HG03469 (cell line): Measurements from ENCODE around the gene WDFY4.

Source experiments
- ATAC-seq: cut with Tn5 transposase; IDR thresholded peaks from one replicate; pipeline ENCODE4 v1.9.1; 2021; ENCODE audit warnings: mild to moderate bottlenecking, moderate library complexity, moderate number of reproducible peaks; ENCODE audit not compliant: unreplicated experiment

The WDFY4 gene

DNA sequence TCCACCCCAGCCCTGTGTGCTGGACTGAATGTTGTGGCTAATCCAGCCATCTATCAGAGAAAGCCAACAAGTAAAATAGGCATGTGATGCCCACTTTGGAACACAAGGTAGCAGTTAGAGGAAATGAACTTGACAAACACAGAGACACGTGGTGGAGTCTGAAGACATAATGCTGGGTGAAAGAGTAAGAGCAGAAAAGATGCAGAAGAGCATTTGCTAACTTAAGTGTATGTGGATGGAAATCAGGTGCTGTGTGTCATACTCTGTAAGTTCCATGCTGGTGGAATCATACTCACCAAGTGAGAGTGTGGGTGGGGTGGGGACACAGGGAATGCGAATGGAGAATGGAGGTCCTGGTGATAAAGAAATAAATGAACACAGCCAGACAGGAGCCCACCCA is 22.8 kb downstream of the WDFY4 start:
- ATAC-seq: no peak

DNA sequence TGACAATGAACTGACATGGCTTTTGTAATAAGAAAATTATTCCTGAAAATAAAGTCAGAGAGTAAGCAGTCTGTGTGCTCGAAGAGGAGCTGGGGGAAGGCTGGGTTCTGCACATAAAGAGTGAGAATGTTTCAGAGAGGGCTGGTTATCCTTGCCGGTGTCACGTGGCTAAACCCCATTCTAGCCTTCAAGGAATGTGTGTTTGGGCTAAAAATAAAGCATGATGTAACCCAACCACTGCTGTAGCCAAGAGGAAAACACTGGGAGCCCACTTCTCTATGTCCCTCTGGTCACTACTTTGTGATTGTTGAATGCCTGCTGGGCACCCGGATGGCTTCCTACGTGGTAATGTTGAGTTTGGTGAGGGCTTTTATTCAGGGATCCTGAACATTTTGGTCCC is 23.5 kb downstream of the WDFY4 start:
- ATAC-seq: no peak

DNA sequence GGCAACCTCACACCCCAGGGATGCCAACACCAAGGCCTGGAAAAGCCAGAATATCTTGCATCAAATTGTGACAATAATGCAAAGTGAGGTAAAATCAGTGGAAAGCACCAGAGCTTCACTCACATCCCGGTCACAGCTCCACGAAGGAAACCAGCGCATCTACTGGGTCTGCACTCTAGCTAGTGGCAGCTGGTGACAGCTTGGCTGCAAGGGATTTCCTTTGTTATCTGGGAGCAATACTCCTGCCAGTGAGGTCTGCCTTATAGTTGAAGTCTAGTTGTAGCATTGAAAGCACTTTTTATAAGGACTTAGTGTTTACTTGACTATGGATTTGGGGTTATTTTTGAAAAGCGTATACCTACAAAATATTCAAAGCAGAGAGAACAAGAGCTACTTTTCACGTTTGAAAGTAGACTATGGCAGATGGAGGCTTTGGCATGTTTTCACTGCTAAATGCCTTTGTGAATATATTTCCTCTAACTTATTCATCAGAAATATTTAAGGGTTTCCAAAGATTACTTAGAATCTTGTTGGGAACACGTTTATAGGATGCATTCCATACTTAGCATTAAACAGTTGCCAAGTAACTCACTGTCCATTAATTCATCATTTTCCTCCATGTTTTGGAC is 26.1 kb downstream of the WDFY4 start:
- ATAC-seq: no peak

DNA sequence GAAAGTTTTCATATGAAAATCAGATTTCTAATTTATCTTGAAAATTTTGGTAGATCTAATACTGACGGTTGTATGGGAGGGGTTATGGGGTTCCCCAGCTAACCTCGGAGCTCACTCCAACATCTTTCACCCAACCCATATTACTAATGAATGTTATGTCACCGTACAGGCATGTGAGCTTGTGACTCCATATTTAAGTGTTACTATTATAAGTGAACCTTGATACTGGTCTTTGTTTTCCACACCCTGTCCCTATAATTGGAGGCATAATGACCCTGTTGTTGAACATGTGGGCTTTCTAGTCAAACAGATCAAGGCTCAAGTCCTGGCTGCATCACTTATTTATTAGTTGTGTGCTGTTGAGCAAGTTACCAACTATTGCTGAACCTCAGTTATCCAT is 27.2 kb downstream of the WDFY4 start:
- no peak for ATAC-seq

DNA sequence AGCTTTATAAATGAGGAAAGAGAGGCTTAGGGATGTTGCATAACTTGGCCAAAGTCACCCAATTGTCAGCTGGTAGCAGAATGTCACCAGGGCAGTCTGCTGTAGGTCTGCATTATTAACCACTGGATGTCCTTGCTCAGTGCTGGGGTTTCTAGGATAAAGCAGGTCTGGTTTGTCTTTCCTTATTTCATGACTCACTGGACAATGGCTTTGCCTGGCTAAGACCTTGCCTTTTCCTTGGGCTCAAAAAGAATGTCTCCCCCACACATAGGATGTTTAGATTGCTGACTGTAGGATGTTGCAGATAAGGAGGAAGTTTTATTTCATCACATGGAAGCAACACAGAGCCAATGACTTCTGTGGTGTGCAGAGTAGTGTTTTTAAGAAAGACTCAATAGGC is 29.4 kb downstream of the WDFY4 start:
- ATAC-seq: no peak

DNA sequence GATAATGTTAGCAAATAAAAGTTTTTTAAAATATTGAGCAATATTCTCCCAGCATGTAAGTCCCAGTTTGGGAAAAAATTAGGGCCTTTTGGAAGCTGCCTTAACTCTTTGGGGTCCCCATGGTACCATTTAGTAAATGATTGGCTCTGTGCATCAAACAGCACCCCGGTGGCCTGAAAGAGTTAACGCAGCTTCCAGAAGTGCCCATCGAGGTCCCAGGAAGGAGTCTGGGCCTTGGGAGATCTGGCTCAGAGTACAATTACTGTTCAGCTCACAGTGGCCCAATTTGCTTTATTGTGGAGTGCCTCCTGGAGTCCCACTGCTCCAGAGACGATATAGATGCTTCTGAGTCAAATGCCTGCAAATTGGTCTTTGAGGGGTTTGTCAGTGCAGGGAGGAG is 31.7 kb downstream of the WDFY4 start:
- ATAC-seq: no peak

DNA sequence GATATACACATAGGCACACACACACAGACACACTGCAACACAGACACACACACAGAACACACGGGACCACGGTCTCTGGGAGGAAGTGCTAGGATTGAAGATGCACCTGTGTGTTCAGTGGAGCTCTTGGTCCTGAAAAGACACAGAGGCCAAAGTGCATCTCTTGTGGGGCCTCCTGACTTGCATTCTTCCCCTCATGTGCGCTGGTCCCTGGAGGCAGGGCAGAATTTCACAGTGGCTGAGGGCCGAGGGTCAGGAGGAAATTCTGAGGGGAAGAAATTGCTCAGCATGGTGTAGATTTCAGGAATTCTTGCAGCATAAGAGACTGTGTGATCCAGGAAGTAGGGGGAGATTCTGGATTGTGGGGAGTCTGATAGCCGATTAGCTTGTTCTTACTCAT is 35.9 kb downstream of the WDFY4 start:
- no peak for ATAC-seq

DNA sequence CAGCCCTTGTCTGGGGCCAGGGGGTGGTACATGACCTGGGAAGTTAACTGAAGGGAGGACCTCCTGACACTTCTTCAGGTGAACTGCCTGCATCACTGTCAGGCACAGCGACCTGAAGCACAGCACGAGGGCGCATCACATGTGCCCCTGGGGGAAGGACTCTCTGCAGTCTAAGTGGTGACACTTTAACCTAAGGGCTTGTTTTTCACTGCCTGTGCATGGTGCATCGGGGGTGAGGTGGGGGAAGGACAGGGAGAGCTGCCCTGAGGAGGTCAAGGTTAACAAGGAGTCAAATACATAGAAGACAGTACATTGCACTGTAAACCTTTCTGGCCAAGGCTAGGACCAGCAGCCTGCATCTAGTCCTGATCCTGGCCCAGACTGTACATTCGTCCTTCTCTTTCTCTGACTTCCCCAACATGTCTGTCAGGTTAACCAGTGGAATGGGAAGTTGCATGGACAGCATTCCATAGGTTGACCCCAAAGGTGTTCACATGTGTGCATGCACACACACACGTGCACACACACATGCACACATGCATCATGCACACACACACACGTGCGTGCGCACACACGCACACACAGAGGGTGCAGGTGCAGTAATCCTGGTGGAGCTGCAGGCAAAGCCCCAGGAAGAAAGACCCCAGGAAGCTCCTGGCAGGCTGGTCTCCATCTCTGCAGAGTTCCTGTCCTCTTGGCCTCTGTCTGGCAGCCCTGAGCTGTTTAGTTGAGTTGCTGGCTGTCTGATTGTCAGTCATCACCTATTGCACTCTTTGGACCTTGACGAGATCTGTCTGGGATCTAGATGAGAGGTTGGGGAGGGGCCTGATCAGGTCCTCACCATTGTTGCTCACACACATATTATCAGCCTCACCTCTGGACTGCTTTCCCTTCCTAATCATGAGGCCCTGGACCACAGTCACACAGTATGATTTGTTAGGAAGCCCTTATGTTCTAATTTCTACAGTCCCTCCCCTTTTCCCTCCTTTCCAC is 37.8 kb downstream of the WDFY4 start:
- ATAC-seq: no peak

DNA sequence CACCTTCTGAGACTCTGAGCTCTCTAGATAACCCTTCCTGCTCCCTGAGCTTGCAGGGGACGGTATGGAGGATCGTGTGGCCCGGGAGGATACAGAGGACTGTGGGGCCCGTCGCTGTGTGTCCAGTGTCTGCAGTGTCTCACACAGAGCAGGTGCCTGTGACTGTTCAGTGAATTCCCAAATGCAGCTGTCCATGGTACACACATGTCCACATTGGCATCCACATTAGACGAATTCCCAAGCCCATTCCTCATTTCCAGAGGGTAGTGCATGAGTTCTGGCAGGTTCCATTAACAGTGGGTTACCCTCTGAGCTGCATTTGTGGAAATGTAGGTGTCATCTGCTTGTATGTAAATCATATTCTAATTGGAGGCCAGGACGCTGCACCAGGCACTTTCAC is 39.5 kb downstream of the WDFY4 start:
- ATAC-seq: no peak

DNA sequence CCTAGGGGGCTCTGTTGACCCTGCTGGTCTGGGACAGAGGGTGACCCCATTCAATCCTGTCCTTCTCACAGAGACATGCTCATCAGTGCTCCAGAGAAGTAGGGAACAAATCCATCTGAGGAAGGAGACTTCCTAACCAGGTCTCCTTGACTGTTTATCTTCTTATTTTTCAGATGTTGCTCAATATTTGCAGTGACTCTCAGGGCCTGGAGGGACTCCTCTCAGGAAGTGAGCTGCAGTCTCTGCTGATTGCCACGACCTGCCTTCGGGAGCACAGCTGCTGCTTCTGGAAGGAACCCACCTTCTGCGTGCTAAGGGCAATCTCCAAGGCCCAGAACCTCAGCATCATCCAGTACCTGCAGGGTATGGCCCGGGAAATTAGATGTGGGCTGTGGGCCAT is 41.0 kb downstream of the WDFY4 start:
- ATAC-seq: no peak

DNA sequence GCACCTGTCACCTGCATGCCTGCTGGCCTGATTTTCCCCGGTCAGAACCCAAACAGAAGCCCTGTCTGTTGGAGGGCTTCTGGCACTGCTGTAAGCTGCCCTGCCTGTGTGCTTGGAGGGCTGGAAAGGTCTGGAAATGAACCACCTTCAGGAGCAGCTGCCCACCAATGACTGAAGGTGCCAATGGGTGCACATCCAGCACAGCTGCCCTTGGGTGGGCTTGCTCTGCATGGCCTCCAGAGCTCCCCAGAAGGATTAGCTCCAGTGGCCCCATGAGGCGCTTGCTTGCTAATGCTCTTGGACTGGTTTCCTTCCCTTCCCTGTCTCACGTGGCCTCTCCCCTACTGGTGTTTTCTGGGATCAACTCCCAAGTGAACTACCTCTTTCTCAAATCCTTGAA is 43.2 kb downstream of the WDFY4 start:
- ATAC-seq: no peak

DNA sequence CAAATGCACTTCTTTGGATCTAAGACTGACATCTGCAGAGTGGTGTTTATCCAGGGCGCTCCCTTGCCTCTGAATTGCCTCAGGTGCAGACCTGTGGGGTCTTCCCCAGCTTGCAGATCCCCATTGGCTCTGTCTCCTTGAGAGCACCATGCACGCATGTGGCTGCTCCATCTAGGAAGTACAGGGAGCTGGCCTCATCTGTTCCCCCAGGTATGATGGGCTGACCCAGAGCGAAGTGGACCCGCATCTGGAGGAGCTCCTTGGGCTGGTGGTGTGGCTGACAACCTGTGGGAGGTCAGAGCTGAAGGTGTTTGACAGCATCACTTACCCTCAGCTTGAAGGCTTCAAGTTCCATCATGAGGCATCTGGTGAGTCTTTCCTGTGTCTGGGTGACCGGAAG is 44.5 kb downstream of the WDFY4 start:
- no peak for ATAC-seq

DNA sequence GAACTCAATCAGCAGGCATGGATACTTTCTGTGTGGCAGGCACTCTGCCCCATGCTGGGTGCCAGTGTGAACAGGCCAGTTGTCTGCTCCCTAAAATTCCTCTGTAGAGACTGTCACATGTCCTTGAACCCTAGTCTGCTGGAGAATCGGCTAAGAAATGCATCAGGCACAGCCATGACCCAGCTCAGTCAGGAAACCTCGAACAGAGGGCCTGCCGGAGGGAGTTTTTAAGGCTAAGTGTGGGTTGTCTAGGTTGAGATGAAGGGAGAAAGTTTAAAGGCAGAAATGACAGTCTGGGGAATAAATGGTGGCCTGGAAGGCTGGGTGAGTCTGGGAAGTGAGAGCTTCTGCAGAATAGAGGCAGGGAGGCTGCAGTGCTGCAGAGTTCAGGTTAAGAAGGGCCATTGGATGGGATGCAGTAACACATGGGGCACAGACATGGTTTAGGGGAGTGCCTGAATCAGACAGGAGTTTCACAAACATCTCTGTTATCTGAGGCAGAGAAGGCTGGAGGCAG is 45.3 kb downstream of the WDFY4 start:
- ATAC-seq: no peak

DNA sequence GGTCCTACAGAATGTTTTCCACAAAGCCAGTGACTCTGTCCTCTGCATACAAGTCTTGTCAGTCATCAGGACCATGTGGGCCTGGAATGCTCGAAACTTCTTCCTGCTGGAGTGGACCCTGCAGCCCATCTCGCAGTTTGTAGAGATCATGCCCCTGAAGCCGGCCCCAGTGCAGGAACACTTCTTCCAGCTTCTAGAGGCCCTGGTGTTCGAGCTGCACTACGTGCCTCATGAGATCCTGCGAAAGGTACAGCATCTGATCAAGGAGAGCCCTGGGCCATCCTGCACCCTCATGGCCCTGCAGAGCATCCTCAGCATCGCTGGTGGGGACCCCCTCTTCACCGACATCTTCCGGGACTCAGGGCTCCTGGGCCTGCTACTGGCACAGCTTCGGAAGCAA is 46.5 kb downstream of the WDFY4 start:
- no peak for ATAC-seq

DNA sequence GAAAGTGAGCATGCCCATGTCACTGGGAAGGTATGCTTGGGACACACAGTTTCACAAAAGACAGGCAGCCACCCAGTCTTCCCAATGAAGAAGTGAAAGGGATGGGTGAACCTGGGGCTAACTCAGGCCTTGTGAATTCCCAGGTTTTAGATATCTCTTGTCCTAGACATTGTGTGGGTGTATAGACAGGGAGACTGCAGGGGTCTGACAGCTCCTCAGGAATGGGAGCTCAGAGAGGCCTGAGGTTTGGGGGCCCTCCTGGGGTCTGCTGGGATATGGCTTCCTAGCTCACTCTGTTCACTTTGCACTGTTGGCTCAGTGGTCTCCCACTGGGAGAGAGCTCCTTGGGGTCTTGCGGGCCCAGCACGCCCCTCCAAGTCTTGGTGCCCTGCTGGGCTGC is 47.0 kb downstream of the WDFY4 start:
- no peak for ATAC-seq

DNA sequence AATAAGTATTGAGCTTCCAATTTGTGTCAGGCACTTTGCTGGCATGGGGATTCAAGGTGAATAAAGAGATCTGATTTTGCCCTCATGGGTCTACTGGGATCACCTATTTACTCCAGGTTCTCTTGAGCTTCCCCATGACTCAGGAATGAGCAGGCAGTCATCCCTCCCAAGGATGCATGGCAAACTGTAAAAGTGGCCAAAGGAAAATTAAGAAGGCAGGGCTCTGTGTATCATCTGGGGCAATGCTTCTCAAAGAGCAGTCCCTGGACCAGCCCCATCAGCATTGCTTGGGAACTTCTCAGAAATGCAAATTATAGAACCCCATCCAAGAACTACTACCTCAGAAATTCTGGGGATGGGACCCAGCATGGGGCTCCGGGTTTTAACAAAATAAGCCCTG is 48.7 kb downstream of the WDFY4 start:
- no peak for ATAC-seq

DNA sequence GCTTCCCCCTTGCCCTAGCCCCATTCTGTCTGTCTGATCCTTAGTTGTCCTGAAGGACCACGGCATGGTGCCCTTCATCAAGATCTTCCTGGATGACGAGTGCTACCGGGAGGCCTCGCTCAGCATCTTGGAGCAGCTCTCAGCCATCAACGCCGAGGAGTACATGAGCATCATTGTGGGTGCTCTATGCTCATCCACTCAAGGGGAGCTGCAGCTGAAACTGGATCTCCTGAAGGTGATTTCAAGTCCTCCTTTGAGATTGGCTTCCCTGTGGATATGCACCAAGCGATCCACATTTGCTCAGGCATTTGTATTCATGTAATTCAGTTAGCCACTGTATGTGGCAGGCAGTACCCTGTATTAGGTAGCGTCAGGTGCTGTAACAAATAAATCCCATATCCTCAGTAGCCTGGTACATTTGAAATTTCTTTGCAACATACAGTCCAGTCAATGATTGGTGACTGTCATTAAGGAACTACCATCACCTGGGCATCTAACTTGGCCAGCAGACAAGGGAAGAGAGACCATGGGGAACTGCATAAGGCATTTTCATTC is 51.2 kb downstream of the WDFY4 start:
- ATAC-seq: no peak

DNA sequence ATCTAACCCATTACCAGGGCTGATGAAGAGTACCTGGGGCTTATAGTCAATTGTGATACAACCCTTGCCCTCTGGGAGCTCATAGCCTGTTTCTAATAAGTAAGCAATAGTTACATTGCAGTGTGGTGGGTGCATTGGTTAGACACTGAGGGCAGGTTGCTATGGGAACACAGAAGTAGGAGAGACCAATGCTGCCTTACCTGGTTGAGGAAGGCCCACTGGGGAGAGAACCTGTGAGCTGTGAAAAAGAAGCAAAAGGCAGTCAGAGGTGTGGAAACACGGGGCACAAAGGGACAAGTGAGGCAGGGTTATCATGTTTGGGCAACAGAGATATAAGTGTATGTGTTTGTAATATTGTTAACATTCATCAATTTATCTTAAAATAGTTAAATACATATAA is 51.9 kb downstream of the WDFY4 start:
- no peak for ATAC-seq

DNA sequence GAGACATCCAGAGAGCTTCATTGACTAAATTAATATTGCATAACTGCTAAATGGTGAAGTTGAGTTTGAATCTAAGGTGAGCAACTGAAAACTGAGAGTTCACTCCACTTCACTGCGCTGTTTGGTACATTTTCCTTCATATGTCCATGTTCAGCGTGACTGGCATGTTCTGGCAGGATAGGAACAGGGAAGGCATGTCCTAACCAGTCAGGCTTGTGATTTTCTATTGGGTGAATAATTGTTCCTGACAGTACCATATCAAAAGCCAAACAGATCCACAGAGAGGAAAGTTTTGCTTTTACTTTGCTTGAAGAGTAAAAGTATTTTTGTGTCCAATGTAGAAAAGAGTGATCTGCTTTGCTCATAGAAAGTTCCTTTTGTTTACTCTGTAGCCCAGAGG is 53.2 kb downstream of the WDFY4 start:
- no peak for ATAC-seq

DNA sequence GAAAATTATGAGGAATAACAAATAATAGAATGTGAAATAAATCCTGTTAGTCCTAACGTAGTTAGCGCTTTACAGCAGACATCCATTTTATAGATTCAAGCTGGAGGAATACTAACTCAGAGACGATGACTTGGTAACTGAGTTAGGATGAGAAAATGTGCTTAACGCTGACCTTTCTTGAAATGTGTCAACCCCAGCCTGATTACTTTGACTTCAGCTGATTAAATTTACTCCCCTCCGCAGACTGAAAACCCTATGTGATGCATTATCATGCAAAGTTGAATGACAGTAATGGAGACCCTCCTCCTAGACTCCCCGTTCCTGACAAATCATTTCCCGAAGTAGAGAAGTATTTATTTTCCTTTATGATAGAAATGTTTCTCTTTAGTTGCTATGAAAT is 54.5 kb downstream of the WDFY4 start:
- ATAC-seq: no peak

DNA sequence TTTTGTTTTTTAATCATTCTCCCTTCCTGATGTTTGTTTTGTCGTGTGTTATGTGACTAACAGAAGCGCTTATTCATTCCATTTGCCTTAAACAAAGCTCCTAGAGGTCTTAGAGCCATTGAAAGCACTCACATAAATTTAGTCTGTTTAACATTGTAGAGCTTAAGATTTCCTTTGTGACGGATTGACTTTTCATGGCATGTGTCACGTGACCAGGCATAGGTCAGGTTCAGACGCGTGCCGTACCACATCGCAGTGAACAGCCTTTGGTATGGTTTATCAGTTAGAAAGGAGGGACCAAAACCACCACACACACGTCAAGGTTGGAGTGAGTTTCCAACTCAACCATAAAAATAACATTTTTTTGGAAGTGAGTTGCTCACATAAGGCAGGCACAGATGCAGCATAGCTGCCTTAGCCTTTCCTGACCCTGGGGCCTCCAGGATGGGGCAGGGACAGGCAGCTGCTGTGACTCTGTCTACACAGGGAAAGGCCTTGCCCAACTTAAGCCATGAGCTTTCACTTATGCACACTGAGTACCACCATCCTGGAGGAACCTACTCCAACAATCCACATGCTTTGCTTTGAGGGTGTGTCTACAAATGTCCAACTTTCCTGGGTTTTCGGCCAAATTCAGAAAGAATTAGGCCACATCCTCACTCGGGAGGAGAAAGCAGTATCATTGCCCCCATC is 55.5 kb downstream of the WDFY4 start:
- ATAC-seq: no peak
